Measurements from ENCODE around the gene RPL10. TPM values are rescaled to one million over a fixed set of nuclear protein-coding genes. Genes with fewer than 3 reads are reported as not detected.
A peak's percentile ranks its signal among the peaks of the same experiment; 100 is the strongest.

The RPL10 gene
- polyA plus RNA-seq (3,689 and 3,975 TPM in 2 replicates), polyA minus RNA-seq (1,156 and 1,432 TPM in 2 replicates)

DNA sequence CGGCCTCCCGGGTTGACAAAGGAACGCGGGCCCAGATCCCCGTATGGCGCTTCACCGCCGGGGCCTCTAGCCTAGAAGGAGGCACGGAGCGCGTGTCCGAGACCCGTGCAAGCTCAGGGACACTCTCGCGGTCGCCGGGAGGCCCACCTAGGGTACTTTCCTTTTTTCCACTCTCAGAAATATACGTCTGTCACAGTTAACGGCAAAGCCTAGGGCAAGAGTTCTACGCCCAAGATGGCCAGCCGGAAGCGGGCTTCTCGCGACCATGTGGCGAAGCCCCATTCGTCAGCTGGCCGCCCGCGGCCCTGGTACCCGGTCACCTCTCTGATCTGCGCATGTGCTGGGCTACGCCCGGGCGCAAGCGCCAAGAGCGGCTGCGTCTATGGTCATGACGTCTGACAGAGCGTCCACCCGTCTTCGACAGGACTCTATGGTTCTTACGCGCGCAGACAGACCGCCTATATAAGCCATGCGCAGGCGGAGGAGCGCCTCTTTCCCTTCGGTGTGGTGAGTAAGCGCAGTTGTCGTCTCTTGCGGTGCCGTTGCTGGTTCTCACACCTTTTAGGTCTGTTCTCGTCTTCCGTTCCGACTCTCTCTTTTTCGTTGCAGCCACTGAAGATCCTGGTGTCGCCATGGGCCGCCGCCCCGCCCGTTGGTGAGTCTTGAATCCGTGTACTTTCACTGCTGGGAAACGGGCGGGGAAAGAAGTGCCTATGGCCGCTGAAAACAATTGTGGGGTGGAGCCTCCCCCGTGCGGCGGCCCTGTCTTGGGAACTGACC, at the start of gene RPL10:
Gene RPL10, plus strand, starts transcription at position 490 of the 780 bp plus-strand sequence. Its CDS starts 143 bp downstream, at position 633.
- no peaks in the 10 kb centered on the region for H3F3A ChIP-seq (ENCODE audit: insufficient read depth, low read length, poor library complexity, severe bottlenecking)
- H3K27me3 ChIP-seq (ENCODE audit: insufficient read depth, low read depth, low read length) = no peaks in the 10 kb centered on the region
- H3K27ac ChIP-seq (ENCODE audit: low read length) = peak within 1 kb of the TSS; percentile 95
- H4K20me1 ChIP-seq (ENCODE audit: insufficient read depth) = peaks cover 5% of the 10 kb centered on the region
- H3K79me2 ChIP-seq (replicated peaks; ENCODE audit: insufficient read depth, low read length) = peaks cover 4% of the 10 kb centered on the region
- peak within 1 kb of the TSS; percentile 39 for H3K4me2 ChIP-seq (ENCODE audit: low read length)
- TF ChIP-seq, protein P1, sequence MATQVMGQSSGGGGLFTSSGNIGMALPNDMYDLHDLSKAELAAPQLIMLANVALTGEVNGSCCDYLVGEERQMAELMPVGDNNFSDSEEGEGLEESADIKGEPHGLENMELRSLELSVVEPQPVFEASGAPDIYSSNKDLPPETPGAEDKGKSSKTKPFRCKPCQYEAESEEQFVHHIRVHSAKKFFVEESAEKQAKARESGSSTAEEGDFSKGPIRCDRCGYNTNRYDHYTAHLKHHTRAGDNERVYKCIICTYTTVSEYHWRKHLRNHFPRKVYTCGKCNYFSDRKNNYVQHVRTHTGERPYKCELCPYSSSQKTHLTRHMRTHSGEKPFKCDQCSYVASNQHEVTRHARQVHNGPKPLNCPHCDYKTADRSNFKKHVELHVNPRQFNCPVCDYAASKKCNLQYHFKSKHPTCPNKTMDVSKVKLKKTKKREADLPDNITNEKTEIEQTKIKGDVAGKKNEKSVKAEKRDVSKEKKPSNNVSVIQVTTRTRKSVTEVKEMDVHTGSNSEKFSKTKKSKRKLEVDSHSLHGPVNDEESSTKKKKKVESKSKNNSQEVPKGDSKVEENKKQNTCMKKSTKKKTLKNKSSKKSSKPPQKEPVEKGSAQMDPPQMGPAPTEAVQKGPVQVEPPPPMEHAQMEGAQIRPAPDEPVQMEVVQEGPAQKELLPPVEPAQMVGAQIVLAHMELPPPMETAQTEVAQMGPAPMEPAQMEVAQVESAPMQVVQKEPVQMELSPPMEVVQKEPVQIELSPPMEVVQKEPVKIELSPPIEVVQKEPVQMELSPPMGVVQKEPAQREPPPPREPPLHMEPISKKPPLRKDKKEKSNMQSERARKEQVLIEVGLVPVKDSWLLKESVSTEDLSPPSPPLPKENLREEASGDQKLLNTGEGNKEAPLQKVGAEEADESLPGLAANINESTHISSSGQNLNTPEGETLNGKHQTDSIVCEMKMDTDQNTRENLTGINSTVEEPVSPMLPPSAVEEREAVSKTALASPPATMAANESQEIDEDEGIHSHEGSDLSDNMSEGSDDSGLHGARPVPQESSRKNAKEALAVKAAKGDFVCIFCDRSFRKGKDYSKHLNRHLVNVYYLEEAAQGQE (IDR thresholded peaks at IDR 0.05; ENCODE audit: borderline replicate concordance) = peak; percentile 80
- TF ChIP-seq POLR2AphosphoS5 (IDR thresholded peaks at IDR 0.05) (peak; percentile 98), MXI1 (conservative IDR thresholded peaks at IDR 0.05; ENCODE audit: poor library complexity, severe bottlenecking) (no peak), EZH2 (IDR thresholded peaks at IDR 0.05; ENCODE audit: borderline replicate concordance, insufficient read depth, low read length, poor library complexity, severe bottlenecking) (no peak), EP300 (conservative IDR thresholded peaks at IDR 0.05; ENCODE audit: poor library complexity, severe bottlenecking) (no peak), RAD21 (conservative IDR thresholded peaks at IDR 0.05) (no peak), SMC3 (conservative IDR thresholded peaks at IDR 0.05; ENCODE audit: poor library complexity) (no peak), TAF1 (IDR thresholded peaks at IDR 0.05; ENCODE audit: low read depth) (peak; percentile 96)
- TF ChIP-seq, protein P2, sequence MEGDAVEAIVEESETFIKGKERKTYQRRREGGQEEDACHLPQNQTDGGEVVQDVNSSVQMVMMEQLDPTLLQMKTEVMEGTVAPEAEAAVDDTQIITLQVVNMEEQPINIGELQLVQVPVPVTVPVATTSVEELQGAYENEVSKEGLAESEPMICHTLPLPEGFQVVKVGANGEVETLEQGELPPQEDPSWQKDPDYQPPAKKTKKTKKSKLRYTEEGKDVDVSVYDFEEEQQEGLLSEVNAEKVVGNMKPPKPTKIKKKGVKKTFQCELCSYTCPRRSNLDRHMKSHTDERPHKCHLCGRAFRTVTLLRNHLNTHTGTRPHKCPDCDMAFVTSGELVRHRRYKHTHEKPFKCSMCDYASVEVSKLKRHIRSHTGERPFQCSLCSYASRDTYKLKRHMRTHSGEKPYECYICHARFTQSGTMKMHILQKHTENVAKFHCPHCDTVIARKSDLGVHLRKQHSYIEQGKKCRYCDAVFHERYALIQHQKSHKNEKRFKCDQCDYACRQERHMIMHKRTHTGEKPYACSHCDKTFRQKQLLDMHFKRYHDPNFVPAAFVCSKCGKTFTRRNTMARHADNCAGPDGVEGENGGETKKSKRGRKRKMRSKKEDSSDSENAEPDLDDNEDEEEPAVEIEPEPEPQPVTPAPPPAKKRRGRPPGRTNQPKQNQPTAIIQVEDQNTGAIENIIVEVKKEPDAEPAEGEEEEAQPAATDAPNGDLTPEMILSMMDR (IDR thresholded peaks at IDR 0.05; ENCODE audit: poor library complexity, severe bottlenecking) = no peak
- H3K9me3 ChIP-seq (ENCODE audit: low read length) = no peaks in the 10 kb centered on the region
- H3K9ac ChIP-seq (ENCODE audit: low read length) = peak within 1 kb of the TSS; percentile 97
- no peak within 1 kb of the TSS for H2AFZ ChIP-seq (ENCODE audit: low read depth, low read length)
- H3K9me2 ChIP-seq (ENCODE audit: insufficient read depth, low read length) = no peaks in the 10 kb centered on the region
- H3K36me3 ChIP-seq (ENCODE audit: insufficient read depth, low read length) = no peaks in the 10 kb centered on the region
- peak within 1 kb of the TSS; percentile 81 for H3K4me3 ChIP-seq (ENCODE audit: low read length)

DNA sequence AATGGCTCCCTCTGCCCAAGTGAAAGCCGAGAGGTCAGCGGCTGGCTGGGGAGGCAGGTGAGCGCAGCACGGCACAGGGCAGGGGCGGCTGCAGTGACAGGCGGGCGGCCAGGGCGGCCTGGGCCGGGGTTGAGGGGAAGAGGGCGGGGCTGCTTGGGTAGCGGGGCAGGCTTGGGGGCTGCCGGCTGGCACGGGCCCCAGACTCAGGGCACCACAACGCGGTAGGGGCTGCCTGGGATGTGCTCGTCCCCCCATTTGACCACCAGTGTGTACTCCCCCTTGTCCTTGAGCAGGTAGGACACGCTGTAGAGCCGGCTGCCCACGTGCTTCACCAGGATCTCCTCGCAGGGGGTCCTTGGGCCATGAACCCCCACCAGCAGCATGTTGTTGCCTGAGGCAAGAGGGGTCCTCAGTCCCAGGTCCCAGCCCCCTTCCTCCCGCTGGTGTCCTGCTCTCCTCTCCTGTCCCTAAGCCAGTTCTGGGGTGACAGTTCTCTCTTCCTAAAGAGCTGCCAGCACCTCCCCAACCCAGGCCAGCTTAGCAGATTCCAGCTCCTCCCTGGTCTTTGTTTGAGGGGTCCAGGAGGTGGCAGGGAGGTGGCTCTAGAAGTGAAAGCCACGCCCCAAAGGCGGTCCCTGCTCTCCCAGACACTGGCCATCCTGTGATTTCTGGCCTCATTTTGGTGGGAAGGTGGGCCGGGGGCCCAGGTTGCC, 49.4 kb upstream of the RPL10 start:
- H3K9me2 ChIP-seq (ENCODE audit: insufficient read depth, low read length) = no peaks in the 10 kb centered on the region
- no peaks in the 10 kb centered on the region for H3K36me3 ChIP-seq (ENCODE audit: insufficient read depth, low read length)
- H3K27me3 ChIP-seq (ENCODE audit: insufficient read depth, low read depth, low read length) = no peaks in the 10 kb centered on the region
- no peaks in the 10 kb centered on the region for H3F3A ChIP-seq (ENCODE audit: insufficient read depth, low read length, poor library complexity, severe bottlenecking)
- no peak overlapping the region for H3K9ac ChIP-seq (ENCODE audit: low read length)
- no peak overlapping the region for H3K4me3 ChIP-seq (ENCODE audit: low read length)
- no peak overlapping the region for H3K27ac ChIP-seq (ENCODE audit: low read length)
- H3K9me3 ChIP-seq (ENCODE audit: low read length) = no peaks in the 10 kb centered on the region
- no peak overlapping the region for H3K4me2 ChIP-seq (ENCODE audit: low read length)
- no peaks in the 10 kb centered on the region for H4K20me1 ChIP-seq (ENCODE audit: insufficient read depth)
- no peak overlapping the region for H2AFZ ChIP-seq (ENCODE audit: low read depth, low read length)
- no peak for TF ChIP-seq TAF1 (IDR thresholded peaks at IDR 0.05; ENCODE audit: low read depth)
- TF ChIP-seq, protein P1 (IDR thresholded peaks at IDR 0.05; ENCODE audit: borderline replicate concordance) = no peak
- no peak for TF ChIP-seq POLR2AphosphoS5 (IDR thresholded peaks at IDR 0.05)
- TF ChIP-seq, protein P2 (IDR thresholded peaks at IDR 0.05; ENCODE audit: poor library complexity, severe bottlenecking) = no peak
- no peak for TF ChIP-seq EZH2 (IDR thresholded peaks at IDR 0.05; ENCODE audit: borderline replicate concordance, insufficient read depth, low read length, poor library complexity, severe bottlenecking)
- TF ChIP-seq SMC3 (conservative IDR thresholded peaks at IDR 0.05; ENCODE audit: poor library complexity) = no peak
- no peak for TF ChIP-seq EP300 (conservative IDR thresholded peaks at IDR 0.05; ENCODE audit: poor library complexity, severe bottlenecking)
- no peak for TF ChIP-seq MXI1 (conservative IDR thresholded peaks at IDR 0.05; ENCODE audit: poor library complexity, severe bottlenecking)
- TF ChIP-seq RAD21 (conservative IDR thresholded peaks at IDR 0.05) = no peak
- H3K79me2 ChIP-seq (replicated peaks; ENCODE audit: insufficient read depth, low read length) = no peaks in the 10 kb centered on the region

All from neural cell (in vitro differentiated cells).